Skeletal muscle tissue (tissue), 4 donors: Measurements from ENCODE around the gene ALDH3B2. TPM values are rescaled to one million over a fixed set of nuclear protein-coding genes. Genes with fewer than 3 reads are reported as not detected.
"Not testable (repeated sequence)": the region's sequence is repeated elsewhere in the genome, so short reads cannot be mapped to it uniquely, and the experiment has no call there.

ENCODE experiments used
- H3K27ac ChIP-seq: one replicate; pipeline ENCODE4 v1.7.0; 2013; ENCODE audit warnings: mild to moderate bottlenecking, low read depth, low read length, inconsistent platforms
- H3K27me3 ChIP-seq, 3 donors: one replicate each; pipeline ENCODE4 v1.7.0; 2013; ENCODE audit warnings: low read length in 3 of 3; ENCODE audit not compliant: control insufficient read depth in 3 of 3, insufficient read depth in 3 of 3
- H3K36me3 ChIP-seq, 3 donors: one replicate each; pipeline ENCODE4 v1.7.0; 2013; ENCODE audit warnings: low read length in 3 of 3; ENCODE audit not compliant: control insufficient read depth in 3 of 3, insufficient read depth in 3 of 3
- H3K4me1 ChIP-seq, 3 donors: one replicate each; pipeline ENCODE4 v1.7.0; 2013; ENCODE audit warnings: low read length in 3 of 3, mild to moderate bottlenecking in 3 of 3; ENCODE audit not compliant: control insufficient read depth in 3 of 3, insufficient read depth in 3 of 3
- H3K4me3 ChIP-seq, 3 donors: one replicate each; pipeline ENCODE4 v1.7.0; 2013; ENCODE audit warnings: low read length in 3 of 3
- H3K9ac ChIP-seq, 3 donors: one replicate each; pipeline ENCODE4 v1.7.0; 2013; ENCODE audit warnings: low read length in 3 of 3, mild to moderate bottlenecking in 3 of 3, moderate library complexity in 2 of 3, low read depth in 1 of 3
- H3K9me3 ChIP-seq, 3 donors: one replicate each; pipeline ENCODE4 v1.7.0; 2013; ENCODE audit warnings: low read length in 3 of 3; ENCODE audit not compliant: control insufficient read depth in 3 of 3
- total RNA-seq: library from RNA; depleted of rRNA; stranded (reverse); fragments of >200 nt; gene quantifications from one replicate; pipeline ENCODE4 v1.2.3, GENCODE V29; 2014
- donor health status: Osteomylitis.

The ALDH3B2 gene
- total RNA-seq, 1 donor from 2014 or later: not detected

DNA sequence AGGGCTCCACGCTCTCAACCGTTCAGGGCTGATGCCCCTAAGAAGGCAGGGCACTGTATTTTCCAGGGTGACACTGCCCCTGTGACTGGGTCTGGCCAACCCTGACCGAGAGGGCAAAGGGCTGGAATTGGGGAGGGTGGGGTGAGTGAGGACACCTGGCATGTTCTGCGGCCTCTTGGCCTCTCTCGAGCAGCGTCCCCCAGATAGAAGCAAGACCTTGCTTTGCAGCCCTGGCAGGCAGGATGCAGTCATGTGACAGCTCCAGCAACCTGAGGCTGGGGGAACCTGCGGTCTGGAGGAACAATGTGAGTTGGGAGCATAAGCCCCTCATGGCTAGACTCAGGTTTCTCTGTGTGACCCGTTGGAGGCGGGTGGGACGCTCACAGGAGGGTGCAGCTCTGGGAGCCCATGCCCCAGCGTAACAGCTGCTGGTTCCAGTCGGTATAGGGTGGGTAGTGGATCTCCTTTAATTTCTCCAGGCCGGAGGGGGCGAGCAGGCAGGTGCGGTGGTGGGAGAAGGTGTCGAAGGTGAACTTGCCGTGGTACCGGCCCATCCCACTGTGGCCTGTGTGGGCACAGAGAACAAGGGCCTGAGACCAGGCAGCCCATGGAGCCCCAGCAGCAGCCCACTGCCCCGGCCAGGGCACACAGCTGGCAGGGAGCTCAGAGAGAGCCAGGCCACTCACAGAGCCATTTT lies 11.4 kb downstream of the ALDH3B2 start:
- Histone ChIP-seq H3K4me1 (no peaks in the 10 kb centered on the region), H3K4me3 (no peak overlapping the region), H3K9ac (no peak overlapping the region), H3K27ac (no peak overlapping the region), H3K27me3 (peaks cover 0 to 4% (median 0%) of the 10 kb centered on the region in 3 donors), H3K36me3 (no peaks in the 10 kb centered on the region), H3K9me3 (no peaks in the 10 kb centered on the region)

DNA sequence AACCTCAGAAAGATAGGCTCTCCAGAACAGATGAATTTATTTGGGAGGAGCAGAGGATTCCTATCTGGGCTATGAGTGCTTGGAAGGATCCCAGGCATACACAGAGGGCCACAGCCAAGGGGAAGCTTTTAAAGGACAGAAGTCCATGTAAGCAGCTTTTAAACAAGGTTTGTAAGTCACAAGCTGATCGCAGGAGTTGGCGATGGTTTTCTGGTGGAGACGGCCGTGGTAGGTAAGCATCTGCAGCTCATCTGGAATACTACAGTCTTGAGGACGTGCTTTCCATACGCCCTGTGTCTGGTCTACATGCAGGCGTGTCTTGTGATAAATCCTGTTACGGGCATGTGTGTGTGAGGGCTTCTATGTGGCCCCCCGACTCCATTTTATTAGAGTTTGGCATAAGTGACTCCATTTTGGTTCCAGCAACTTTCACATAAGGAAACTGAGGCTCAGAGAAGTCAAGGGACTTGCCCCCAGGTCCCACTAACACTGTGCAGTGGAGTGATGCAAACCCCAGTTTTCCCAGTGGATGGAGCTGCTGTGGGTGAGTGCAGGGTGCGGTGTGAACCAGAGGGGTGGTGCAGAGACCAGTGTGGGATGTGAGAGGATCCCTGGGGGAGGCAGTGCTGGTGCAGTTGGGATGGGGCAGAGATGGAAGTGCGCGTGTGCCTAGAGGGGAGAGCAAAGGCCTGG lies 12.1 kb downstream of the ALDH3B2 start:
- no peaks in the 10 kb centered on the region for H3K9me3 ChIP-seq
- peaks cover 0 to 4% (median 0%) of the 10 kb centered on the region in 3 donors for H3K27me3 ChIP-seq
- no peak overlapping the region for H3K27ac ChIP-seq
- H3K36me3 ChIP-seq: no peaks in the 10 kb centered on the region
- no peaks in the 10 kb centered on the region for H3K4me1 ChIP-seq
- H3K9ac ChIP-seq: no peak overlapping the region
- no peak overlapping the region for H3K4me3 ChIP-seq

DNA sequence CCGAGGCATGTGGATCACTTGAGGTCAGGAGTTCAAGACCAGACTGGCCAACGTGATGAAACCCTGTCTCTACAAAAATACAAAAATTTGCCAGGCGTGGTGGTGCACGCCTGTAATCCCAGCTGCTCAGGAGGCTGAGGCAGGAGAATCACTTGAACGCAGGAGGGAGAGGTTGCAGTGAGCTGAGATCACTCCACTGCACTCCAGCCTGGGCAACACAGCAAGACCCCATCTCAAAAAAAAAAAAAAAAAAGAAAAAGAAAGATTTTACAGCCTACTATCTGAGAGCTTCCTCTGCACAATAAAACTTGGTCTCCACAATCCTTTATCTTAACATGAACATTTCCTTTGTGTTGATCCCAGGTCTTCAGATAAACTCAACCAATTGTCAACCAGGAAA lies 13.7 kb downstream of the ALDH3B2 start:
- H3K4me1 ChIP-seq, H3K9ac ChIP-seq, H3K27ac ChIP-seq, H3K9me3 ChIP-seq, H3K4me3 ChIP-seq, H3K27me3 ChIP-seq, H3K36me3 ChIP-seq: not testable (repeated sequence)

- H3K4me1 ChIP-seq, H3K9ac ChIP-seq: not testable (repeated sequence)
Observed at GRCh38 chr11:67659651-67660165, 14.7 kb downstream of the ALDH3B2 start.

DNA sequence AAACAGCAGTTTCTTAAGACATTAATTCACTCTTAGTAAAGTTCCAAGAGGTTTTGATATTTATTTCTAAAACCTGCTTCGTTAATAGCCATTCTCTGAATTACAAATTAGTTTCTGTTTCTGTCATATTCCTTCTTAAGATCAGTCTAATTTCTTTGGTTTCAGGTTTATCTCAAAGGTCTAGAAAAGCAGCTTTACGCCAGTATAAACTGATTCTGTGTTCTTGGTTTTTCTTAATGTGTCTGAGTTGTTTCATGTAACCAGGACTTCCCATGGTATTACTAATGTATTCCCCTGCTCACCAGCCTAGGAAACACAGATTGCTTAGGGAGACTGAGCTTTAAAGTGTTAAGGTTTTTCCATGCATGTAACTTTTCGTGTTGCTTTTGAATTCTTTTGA lies 17.1 kb downstream of the ALDH3B2 start:
- Histone ChIP-seq H3K9me3 (no peaks in the 10 kb centered on the region), H3K4me1 (no peaks in the 10 kb centered on the region), H3K4me3 (no peak overlapping the region), H3K27me3 (no peaks in the 10 kb centered on the region), H3K36me3 (no peaks in the 10 kb centered on the region), H3K9ac (peak overlapping the region in 1 of 3 donors; percentile 30), H3K27ac (no peak overlapping the region)

More at GRCh38 chr11:67659651-67660165, 14.7 kb downstream of the ALDH3B2 start:
- not testable (repeated sequence) for H3K27me3 ChIP-seq, H3K36me3 ChIP-seq, H3K9me3 ChIP-seq, H3K27ac ChIP-seq, H3K4me3 ChIP-seq

DNA sequence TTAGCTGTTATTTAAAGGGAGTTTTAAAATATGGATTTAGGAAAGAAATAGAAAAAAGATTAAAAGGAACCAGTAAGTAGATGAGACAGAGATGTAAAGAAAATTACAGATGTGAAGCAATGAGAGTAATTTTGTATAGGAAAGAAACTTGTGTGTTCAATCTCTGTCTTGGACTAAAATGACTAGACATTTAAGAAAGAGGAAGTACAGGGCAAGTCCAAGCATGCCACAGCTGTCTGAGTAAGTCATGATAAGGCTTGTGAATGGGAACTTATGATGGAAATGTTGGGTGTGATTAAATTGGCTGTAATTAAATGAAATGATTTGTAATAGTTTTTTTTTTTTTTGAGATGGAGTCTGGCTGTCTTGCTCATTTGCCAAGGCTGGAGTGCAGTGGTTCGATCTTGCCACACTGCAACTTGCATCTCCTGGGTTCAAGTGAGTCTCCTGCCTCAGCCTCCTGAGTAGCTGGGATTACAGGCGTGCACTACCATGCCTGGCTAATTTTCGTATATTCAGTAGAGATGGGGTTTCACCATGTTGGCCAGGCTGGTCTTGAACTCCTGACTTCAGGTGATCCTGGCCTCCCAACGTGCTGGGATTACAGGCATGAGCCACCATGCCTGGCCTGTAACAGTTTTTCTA lies 18.0 kb downstream of the ALDH3B2 start:
- Histone ChIP-seq H3K27ac (no peak overlapping the region), H3K36me3 (no peaks in the 10 kb centered on the region), H3K4me1 (no peaks in the 10 kb centered on the region), H3K4me3 (no peak overlapping the region), H3K27me3 (no peaks in the 10 kb centered on the region), H3K9me3 (no peaks in the 10 kb centered on the region), H3K9ac (no peak overlapping the region)

DNA sequence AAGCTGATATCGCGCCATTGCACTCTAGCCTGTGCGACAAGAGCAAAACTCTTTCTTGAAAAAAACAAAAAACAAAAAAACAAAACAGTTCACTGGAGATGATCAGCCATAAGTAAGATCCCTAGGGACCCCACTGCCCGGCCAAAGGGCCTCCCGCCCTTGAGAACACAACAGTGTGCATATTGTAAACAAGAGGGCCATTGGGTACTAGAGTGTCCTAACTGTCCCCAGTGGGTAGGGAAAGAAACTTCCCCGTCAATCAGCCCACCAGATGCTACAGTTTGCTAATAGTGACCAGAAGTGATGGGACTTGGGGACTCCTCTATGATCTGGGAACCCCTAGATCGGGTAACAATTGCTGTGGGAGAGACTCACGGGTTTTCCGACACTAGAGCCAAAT lies 20.2 kb downstream of the ALDH3B2 start:
- no peaks in the 10 kb centered on the region for H3K9me3 ChIP-seq
- H3K27me3 ChIP-seq: peaks cover 12 to 17% (median 13%) of the 10 kb centered on the region in 3 donors
- no peak overlapping the region for H3K9ac ChIP-seq
- no peak overlapping the region for H3K4me3 ChIP-seq
- H3K27ac ChIP-seq: no peak overlapping the region
- peaks cover 0 to 14% (median 4%) of the 10 kb centered on the region in 3 donors for H3K4me1 ChIP-seq
- H3K36me3 ChIP-seq: no peaks in the 10 kb centered on the region

DNA sequence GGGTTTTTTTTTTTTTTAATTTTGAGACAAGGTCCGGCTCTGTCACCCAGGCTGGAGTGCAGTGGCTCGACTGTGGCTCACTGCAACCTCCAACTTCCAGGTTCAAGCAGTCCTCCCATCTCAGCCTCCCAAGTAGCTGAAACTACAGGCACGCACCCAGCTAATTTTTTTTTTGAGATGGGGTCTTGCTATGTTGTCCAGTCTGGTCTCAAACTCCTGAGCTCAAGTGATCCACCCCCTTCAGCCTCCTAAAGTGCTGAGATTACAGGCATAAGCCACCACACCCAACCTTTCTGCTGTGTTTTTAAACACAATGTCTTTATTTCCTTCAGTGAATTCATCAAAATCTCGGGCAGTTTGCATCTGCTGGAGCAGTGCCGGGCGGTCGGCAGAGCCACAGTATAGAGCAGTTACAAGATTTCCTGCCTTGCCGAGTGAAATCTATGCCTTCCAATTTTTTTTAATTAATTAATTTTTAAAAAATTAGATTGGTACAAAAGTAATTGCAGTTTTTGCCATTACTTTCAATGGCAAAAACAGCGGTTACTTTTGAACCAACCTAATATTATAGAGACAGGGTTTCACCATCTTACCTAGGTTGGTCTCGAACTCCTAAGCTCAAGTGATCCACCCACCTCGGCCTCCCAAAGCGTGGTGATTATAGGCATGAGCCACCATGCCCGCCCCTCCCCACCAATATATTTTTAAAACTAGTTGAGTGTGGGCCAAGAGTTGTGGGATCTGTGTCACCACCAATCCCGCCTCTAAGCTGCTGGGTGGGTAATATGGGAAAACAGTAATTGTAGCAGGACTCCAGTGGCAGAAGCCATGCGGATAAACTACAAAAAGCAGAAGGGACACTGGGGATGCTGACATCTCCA lies 21.2 kb downstream of the ALDH3B2 start:
- H3K9ac ChIP-seq: no peak overlapping the region
- peaks cover 0 to 14% (median 4%) of the 10 kb centered on the region in 3 donors for H3K4me1 ChIP-seq

DNA sequence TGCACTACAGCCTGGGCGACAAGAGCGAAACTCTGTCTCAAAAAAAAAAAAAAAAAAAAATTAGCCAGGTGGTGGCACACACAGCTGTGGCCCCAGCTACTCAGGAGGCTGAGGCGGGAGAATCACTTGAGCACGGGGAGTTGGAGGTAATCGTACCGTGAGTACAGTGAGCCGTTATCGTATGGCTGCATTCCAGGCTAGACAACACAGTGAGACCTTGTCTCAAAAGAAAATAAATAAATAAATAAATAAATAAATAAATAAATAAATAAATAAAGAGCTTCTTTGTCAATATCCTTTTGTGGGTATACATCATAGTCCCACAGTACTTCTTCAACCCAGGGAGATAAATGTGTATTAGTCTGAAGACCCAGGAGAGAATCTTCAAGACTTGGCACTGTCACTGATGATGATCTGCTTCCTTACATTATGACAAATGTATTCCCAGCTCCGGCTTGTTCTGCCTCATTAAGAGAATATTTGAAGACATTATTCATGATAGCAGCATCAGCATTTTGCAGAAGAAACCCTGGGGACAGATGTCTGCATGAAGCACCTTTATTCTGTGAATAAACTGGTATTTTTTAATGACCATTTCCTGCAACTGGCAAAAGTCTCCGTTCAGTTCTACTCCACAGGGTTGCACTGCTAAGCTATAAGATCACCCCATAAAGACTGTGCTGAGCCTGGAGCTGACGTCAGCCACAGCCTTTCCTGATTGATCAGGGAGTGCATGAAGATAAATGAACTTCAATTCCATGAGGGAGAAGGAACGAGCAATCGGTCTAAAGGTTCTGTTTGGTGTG lies 22.2 kb downstream of the ALDH3B2 start:
- peaks cover 0 to 14% (median 4%) of the 10 kb centered on the region in 3 donors for H3K4me1 ChIP-seq
- H3K27me3 ChIP-seq: peaks cover 25 to 28% (median 27%) of the 10 kb centered on the region in 3 donors
- no peaks in the 10 kb centered on the region for H3K9me3 ChIP-seq
- no peak overlapping the region for H3K9ac ChIP-seq
- H3K36me3 ChIP-seq: no peaks in the 10 kb centered on the region
- H3K4me3 ChIP-seq: no peak overlapping the region
- H3K27ac ChIP-seq: no peak overlapping the region

More for the DNA sequence above, 21.2 kb downstream of the ALDH3B2 start:
- no peak overlapping the region for H3K27ac ChIP-seq
- H3K9me3 ChIP-seq: no peaks in the 10 kb centered on the region
- no peaks in the 10 kb centered on the region for H3K36me3 ChIP-seq
- peaks cover 18 to 22% (median 19%) of the 10 kb centered on the region in 3 donors for H3K27me3 ChIP-seq
- H3K4me3 ChIP-seq: no peak overlapping the region
